Measurements from ENCODE around the gene MAP2K6.

DNA sequence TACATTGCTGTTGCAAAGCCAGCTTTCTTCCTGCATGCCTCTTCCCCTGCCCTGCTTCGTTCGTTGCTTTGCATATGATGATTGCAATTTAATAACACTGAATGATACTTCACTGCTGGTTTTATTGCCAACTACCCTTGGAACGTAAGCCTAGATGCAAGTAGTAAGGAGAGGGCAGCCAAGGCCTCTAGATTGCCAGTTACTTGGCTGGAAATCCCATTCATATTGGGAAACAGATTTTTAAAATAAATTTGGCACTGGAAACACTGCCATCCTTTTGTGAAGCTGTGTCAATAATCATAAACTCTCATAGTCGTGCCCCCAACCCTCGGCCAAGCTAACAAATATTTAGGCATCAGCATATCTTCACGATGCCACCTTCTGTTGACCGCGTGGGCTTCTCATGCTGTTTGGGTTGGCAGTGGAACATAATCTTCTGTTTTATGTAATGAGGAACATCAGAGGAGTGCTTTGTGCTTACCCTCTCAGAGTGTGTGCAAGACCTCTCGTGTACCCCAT, 86.5 kb downstream of the MAP2K6 start:
- TF ChIP-seq NFIC (IDR thresholded peaks at IDR 0.05; ENCODE audit: borderline replicate concordance), result no peak
- TF ChIP-seq, protein P1, sequence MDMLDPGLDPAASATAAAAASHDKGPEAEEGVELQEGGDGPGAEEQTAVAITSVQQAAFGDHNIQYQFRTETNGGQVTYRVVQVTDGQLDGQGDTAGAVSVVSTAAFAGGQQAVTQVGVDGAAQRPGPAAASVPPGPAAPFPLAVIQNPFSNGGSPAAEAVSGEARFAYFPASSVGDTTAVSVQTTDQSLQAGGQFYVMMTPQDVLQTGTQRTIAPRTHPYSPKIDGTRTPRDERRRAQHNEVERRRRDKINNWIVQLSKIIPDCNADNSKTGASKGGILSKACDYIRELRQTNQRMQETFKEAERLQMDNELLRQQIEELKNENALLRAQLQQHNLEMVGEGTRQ (IDR thresholded peaks at IDR 0.05; ENCODE audit: borderline replicate concordance, low read depth, low read length), result no peak
- TF ChIP-seq FOXM1 (IDR thresholded peaks at IDR 0.05; ENCODE audit: low read depth), result no peak
- no peak for TF ChIP-seq USF1 (IDR thresholded peaks at IDR 0.05; ENCODE audit: borderline replicate concordance, low read depth)
- TF ChIP-seq CHD2 (IDR thresholded peaks at IDR 0.05; ENCODE audit: low read length, partially characterized antibody), result no peak
